ENCODE data around the gene ADGRB2.

ADGRB2 gene

GRCh38 chr1:31736675-31737074 is 27.5 kb downstream of the ADGRB2 start:
- Histone ChIP-seq H2AFZ (ENCODE audit: low read length) (no peak overlapping the region), H3K4me1 (ENCODE audit: insufficient read depth, low read length, poor library complexity, severe bottlenecking) (no peaks in the 10 kb centered on the region), H3K27me3 (ENCODE audit: insufficient read depth, low read length, poor library complexity, severe bottlenecking) (no peaks in the 10 kb centered on the region), H3K4me2 (ENCODE audit: low read depth, low read length, poor library complexity, severe bottlenecking) (no peak overlapping the region), H3F3A (ENCODE audit: low read depth) (no peaks in the 10 kb centered on the region), H3K4me3 (ENCODE audit: low read length, poor library complexity, severe bottlenecking) (no peak overlapping the region), H4K20me1 (ENCODE audit: insufficient read depth, low read length, poor library complexity, severe bottlenecking) (no peaks in the 10 kb centered on the region), H3K36me3 (ENCODE audit: insufficient read depth, low read length) (no peaks in the 10 kb centered on the region), H3K9me2 (replicated peaks; ENCODE audit: low read depth, low read length) (no peaks in the 10 kb centered on the region), H3K9me3 (ENCODE audit: insufficient read depth, low read depth, low read length) (no peaks in the 10 kb centered on the region), H3K9ac (ENCODE audit: low read depth, low read length, poor library complexity, severe bottlenecking) (no peak overlapping the region), H3K79me2 (ENCODE audit: insufficient read depth, low read length) (no peaks in the 10 kb centered on the region)
- no peak for TF ChIP-seq CTCF (conservative IDR thresholded peaks at IDR 0.05; ENCODE audit: low read length)
- TF ChIP-seq EZH2phosphoT487 (IDR thresholded peaks at IDR 0.05; ENCODE audit: borderline replicate concordance) = no peak

GRCh38 chr1:31735571-31735970 is 28.6 kb downstream of the ADGRB2 start:
- Histone ChIP-seq H3F3A (ENCODE audit: low read depth) (no peaks in the 10 kb centered on the region), H3K79me2 (ENCODE audit: insufficient read depth, low read length) (no peaks in the 10 kb centered on the region), H3K36me3 (ENCODE audit: insufficient read depth, low read length) (no peaks in the 10 kb centered on the region), H3K9me2 (replicated peaks; ENCODE audit: low read depth, low read length) (no peaks in the 10 kb centered on the region), H3K4me2 (ENCODE audit: low read depth, low read length, poor library complexity, severe bottlenecking) (no peak overlapping the region), H3K4me3 (ENCODE audit: low read length, poor library complexity, severe bottlenecking) (no peak overlapping the region), H4K20me1 (ENCODE audit: insufficient read depth, low read length, poor library complexity, severe bottlenecking) (no peaks in the 10 kb centered on the region), H3K9ac (ENCODE audit: low read depth, low read length, poor library complexity, severe bottlenecking) (no peak overlapping the region), H3K4me1 (ENCODE audit: insufficient read depth, low read length, poor library complexity, severe bottlenecking) (no peaks in the 10 kb centered on the region), H3K27me3 (ENCODE audit: insufficient read depth, low read length, poor library complexity, severe bottlenecking) (no peaks in the 10 kb centered on the region), H3K9me3 (ENCODE audit: insufficient read depth, low read depth, low read length) (no peaks in the 10 kb centered on the region), H2AFZ (ENCODE audit: low read length) (no peak overlapping the region)
- TF ChIP-seq EZH2phosphoT487 (IDR thresholded peaks at IDR 0.05; ENCODE audit: borderline replicate concordance) (no peak), CTCF (conservative IDR thresholded peaks at IDR 0.05; ENCODE audit: low read length) (no peak)

DNA sequence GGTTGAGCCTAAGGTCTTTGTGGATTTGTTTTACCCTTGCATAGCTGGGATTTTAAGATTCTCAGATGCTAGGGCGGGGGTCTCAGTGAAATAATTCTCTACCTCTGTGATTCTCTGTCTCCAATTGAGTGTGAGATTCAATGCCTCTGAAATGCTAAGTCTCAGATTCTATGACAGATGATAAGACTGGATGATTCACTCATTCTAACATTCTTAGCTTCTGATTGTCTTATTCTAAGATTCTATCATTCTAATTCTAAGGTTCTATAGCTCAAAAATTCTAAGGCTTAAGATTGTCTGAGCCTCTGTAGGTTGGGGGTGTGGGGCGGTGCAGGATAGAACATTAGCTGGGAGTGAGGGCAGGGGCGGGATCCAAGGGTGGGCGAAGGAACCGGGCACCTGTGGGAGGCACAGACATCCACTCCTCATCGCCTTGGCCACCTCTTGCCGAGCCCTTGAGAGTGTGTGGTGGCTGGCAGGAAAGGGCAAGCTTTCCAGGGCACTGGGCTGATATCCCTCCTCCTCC is 29.5 kb downstream of the ADGRB2 start:
- Histone ChIP-seq H3K4me3 (ENCODE audit: low read length, poor library complexity, severe bottlenecking) (no peak overlapping the region), H3K9me2 (replicated peaks; ENCODE audit: low read depth, low read length) (no peaks in the 10 kb centered on the region), H3K79me2 (ENCODE audit: insufficient read depth, low read length) (no peaks in the 10 kb centered on the region), H3K9me3 (ENCODE audit: insufficient read depth, low read depth, low read length) (no peaks in the 10 kb centered on the region), H3K27me3 (ENCODE audit: insufficient read depth, low read length, poor library complexity, severe bottlenecking) (no peaks in the 10 kb centered on the region), H3K36me3 (ENCODE audit: insufficient read depth, low read length) (no peaks in the 10 kb centered on the region), H3K4me1 (ENCODE audit: insufficient read depth, low read length, poor library complexity, severe bottlenecking) (no peaks in the 10 kb centered on the region), H3F3A (ENCODE audit: low read depth) (no peaks in the 10 kb centered on the region), H2AFZ (ENCODE audit: low read length) (no peak overlapping the region), H4K20me1 (ENCODE audit: insufficient read depth, low read length, poor library complexity, severe bottlenecking) (no peaks in the 10 kb centered on the region), H3K4me2 (ENCODE audit: low read depth, low read length, poor library complexity, severe bottlenecking) (no peak overlapping the region), H3K9ac (ENCODE audit: low read depth, low read length, poor library complexity, severe bottlenecking) (no peak overlapping the region)
- TF ChIP-seq CTCF (conservative IDR thresholded peaks at IDR 0.05; ENCODE audit: low read length) (no peak), EZH2phosphoT487 (IDR thresholded peaks at IDR 0.05; ENCODE audit: borderline replicate concordance) (no peak)

All from Loucy (cell line).